HG02885 (cell line): Measurements from ENCODE around the gene TRAF4.
"Not testable (repeated sequence)": the region's sequence is repeated elsewhere in the genome, so short reads cannot be mapped to it uniquely, and the experiment has no call there.

Source experiments
- ATAC-seq: cut with Tn5 transposase; IDR thresholded peaks from one replicate; pipeline ENCODE4 v1.9.1; 2021; ENCODE audit warnings: mild to moderate bottlenecking; ENCODE audit not compliant: unreplicated experiment, poor library complexity

Gene TRAF4

GRCh38 chr17:28765038-28765437, 21.2 kb downstream of the TRAF4 start:
- no peak for ATAC-seq

- no peak for ATAC-seq
Measured at GRCh38 chr17:28773736-28774135, 29.9 kb downstream of the TRAF4 start.

GRCh38 chr17:28774206-28774605, 30.4 kb downstream of the TRAF4 start:
- ATAC-seq = no peak

- no peak for ATAC-seq
Measured at GRCh38 chr17:28777178-28777577, 33.4 kb downstream of the TRAF4 start.

GRCh38 chr17:28779601-28780000, 35.8 kb downstream of the TRAF4 start:
- not testable (repeated sequence) for ATAC-seq

GRCh38 chr17:28783161-28783560, 39.4 kb downstream of the TRAF4 start:
- ATAC-seq = no peak

- no peak for ATAC-seq
Measured at GRCh38 chr17:28788100-28788499, 44.3 kb downstream of the TRAF4 start.

- ATAC-seq = no peak
Measured at GRCh38 chr17:28792877-28793661, 49.3 kb downstream of the TRAF4 start.

- not testable (repeated sequence) for ATAC-seq
Measured at GRCh38 chr17:28794846-28795441, 51.1 kb downstream of the TRAF4 start.

GRCh38 chr17:28796062-28796461, 52.3 kb downstream of the TRAF4 start:
- no peak for ATAC-seq
